WERI-Rb-1 (cell line): ENCODE data around the gene MYH8.

ENCODE experiments used
- DNase-seq: peaks from one replicate; pipeline ENCODE4 v3.0.0-alpha.2; 2020
- H3K27ac ChIP-seq: fragments of 250-450 bp; sonication (Bioruptor Pico); 2 replicates; pipeline ENCODE4 v1.5.1; 2020; ENCODE audit warnings: mild to moderate bottlenecking, moderate library complexity
- H3K27me3 ChIP-seq: fragments of 250-450 bp; sonication (Bioruptor Pico); 2 replicates; pipeline ENCODE4 v1.5.1; 2021; ENCODE audit warnings: mild to moderate bottlenecking, low read depth, moderate library complexity; ENCODE audit not compliant: insufficient read depth, severe bottlenecking
- H3K36me3 ChIP-seq: fragments of 250-450 bp; sonication (Bioruptor Pico); 2 replicates; pipeline ENCODE4 v1.5.1; 2020; ENCODE audit warnings: mild to moderate bottlenecking, moderate library complexity
- H3K4me3 ChIP-seq: 2 replicates; pipeline ENCODE4 v1.5.1; 2011; ENCODE audit warnings: low read depth, mild to moderate bottlenecking, control low read depth, low read length
- H3K9me3 ChIP-seq: fragments of 250-450 bp; sonication (Bioruptor Pico); 2 replicates; pipeline ENCODE4 v1.5.1; 2021; ENCODE audit warnings: mild to moderate bottlenecking, moderate library complexity; ENCODE audit not compliant: severe bottlenecking
- TF ChIP-seq, protein P1 (sequence below): IDR thresholded peaks from 2 replicates; pipeline ENCODE4 v1.5.1; 2011; ENCODE audit warnings: low read depth, mild to moderate bottlenecking, control low read depth, inconsistent platforms, low read length

The MYH8 gene

DNA sequence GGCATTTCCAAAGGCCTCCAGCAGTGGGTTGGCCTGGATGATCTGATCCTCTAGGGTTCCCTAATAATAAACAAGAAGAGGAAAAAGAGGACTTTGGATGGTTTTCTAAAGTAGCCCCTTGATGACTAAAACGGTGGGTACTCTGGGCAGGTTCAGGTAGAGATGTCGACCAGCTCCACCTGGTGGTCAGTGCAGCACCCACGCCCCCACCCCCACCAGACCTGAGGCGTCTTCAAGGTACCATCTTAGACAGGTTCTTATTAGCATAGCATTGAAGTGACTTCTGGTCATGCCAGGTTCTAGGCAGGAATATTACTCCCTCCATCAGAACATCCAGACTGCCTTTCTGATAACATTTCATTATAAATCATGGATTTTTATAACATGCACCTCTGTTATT, 64.0 kb downstream of the MYH8 start:
- TF ChIP-seq, protein P1, sequence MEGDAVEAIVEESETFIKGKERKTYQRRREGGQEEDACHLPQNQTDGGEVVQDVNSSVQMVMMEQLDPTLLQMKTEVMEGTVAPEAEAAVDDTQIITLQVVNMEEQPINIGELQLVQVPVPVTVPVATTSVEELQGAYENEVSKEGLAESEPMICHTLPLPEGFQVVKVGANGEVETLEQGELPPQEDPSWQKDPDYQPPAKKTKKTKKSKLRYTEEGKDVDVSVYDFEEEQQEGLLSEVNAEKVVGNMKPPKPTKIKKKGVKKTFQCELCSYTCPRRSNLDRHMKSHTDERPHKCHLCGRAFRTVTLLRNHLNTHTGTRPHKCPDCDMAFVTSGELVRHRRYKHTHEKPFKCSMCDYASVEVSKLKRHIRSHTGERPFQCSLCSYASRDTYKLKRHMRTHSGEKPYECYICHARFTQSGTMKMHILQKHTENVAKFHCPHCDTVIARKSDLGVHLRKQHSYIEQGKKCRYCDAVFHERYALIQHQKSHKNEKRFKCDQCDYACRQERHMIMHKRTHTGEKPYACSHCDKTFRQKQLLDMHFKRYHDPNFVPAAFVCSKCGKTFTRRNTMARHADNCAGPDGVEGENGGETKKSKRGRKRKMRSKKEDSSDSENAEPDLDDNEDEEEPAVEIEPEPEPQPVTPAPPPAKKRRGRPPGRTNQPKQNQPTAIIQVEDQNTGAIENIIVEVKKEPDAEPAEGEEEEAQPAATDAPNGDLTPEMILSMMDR, result peak; percentile 80
- no peak overlapping the region for H3K27ac ChIP-seq
- no peaks in the 10 kb centered on the region for H3K9me3 ChIP-seq
- peak; percentile 61 for DNase-seq
- H3K4me3 ChIP-seq, result no peak overlapping the region
- no peaks in the 10 kb centered on the region for H3K36me3 ChIP-seq
- no peaks in the 10 kb centered on the region for H3K27me3 ChIP-seq

DNA sequence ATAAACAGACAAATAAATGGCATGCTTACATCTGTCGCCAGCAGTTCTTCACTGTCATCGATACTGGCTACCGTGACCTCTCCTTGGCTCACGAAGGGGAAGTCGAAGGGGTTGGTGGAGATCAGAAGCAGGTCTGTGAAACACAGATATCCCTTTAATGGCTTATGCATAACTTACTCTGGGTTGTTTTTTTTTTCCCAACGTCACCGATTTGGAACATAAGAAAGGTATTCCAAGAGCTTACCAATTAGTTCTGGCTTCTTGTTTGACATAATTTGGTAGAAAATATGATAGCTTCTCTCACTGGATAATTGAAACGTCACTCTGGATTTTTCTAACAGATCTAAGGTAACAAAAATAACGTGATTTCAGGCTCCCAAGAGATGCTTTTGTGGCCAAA, 67.1 kb downstream of the MYH8 start:
- no peaks in the 10 kb centered on the region for H3K27me3 ChIP-seq
- DNase-seq, result no peak
- H3K27ac ChIP-seq, result no peak overlapping the region
- peak overlapping the region; percentile 26 for H3K4me3 ChIP-seq
- TF ChIP-seq, protein P1, result no peak
- H3K36me3 ChIP-seq, result no peaks in the 10 kb centered on the region
- no peaks in the 10 kb centered on the region for H3K9me3 ChIP-seq

DNA sequence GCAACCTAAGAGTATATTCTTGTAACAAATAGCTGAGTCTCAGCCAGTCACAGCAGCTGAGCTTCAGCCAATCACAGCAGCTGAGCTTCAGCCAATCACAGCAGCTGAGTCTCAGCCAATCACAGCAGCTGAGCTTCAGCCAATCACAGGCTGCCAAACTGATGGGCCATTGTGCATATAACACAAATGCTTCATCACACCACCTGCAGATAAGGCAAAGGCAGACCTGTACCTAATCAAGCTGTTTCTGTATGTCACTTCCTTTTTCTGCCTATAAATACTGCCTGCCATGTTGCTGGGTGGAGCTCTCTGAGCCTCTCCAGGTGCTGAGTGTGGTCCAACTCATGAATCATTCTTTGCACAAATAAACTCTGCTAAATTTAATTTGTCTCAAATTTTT, 68.9 kb downstream of the MYH8 start:
- Histone ChIP-seq H3K9me3 (no peaks in the 10 kb centered on the region), H3K36me3 (no peaks in the 10 kb centered on the region), H3K27me3 (no peaks in the 10 kb centered on the region), H3K4me3 (no peak overlapping the region), H3K27ac (no peak overlapping the region)
- no peak for DNase-seq
- TF ChIP-seq, protein P1, result no peak

DNA sequence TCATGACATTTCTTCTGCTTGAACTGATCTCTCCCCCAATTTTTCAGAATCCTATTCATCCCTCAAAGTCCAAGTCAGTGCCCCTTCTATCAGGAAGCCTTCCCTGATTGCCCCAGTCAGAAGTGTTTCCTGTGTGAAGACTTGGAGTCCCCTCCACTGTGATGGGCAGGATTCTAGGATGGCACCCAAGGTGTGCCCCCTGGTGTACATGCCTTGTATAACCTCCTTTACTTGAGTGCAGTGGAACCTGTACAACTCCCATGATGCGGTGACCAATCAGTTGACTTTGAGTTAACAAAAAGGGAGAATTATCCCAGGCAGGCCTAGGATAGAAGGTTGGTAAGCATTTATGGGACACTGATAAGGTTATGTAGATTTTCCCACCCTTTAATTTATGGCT, 72.3 kb downstream of the MYH8 start:
- TF ChIP-seq, protein P1, result peak; percentile 46; the same call in 1 of the 2 replicates
- Histone ChIP-seq H3K27me3 (no peaks in the 10 kb centered on the region), H3K27ac (no peak overlapping the region), H3K9me3 (no peaks in the 10 kb centered on the region), H3K4me3 (no peak overlapping the region), H3K36me3 (no peaks in the 10 kb centered on the region)
- no peak for DNase-seq

DNA sequence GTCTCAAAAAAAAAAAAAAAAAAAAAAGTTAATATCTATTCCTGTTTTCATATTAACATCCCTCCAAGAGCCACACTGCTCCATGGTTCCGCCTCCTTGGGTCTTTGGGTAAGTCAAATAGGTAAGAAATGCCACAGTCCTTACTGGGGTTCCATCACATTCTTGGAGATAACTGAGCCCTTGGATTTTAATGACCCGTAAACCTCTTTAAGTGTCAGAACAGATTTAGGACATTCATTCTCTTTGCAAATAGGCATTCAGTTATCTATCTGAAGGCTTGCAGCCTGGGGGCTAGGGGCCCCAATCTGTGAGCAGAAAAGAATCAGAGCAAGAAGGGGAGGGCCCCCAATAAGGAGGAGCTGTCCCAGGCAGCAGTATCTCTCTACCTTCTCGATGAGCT, 76.9 kb downstream of the MYH8 start:
- H3K9me3 ChIP-seq, result no peaks in the 10 kb centered on the region
- no peak for DNase-seq
- H3K36me3 ChIP-seq, result no peaks in the 10 kb centered on the region
- no peaks in the 10 kb centered on the region for H3K27me3 ChIP-seq
- H3K27ac ChIP-seq, result no peak overlapping the region
- H3K4me3 ChIP-seq, result no peak overlapping the region
- TF ChIP-seq, protein P1, result no peak
